GM18951 (cell line): Measurements from ENCODE around the gene OR6N2.

Source experiments
- POLR2A ChIP-seq: IDR thresholded peaks from 4 replicates; pipeline ENCODE4 v1.6.1; 2011; ENCODE audit warnings: mild to moderate bottlenecking; ENCODE audit not compliant: insufficient read length, insufficient read depth; ENCODE audit errors: extremely low read depth
- in situ Hi-C: fragments of 300-500 bp; cut with MboI; formaldehyde crosslinking; loops from one replicate; pipeline ENCODE4 v1.12.0; 2022; ENCODE audit warnings: low sequenced_read_pairs, mixed read lengths, inconsistent platforms; ENCODE audit not compliant: unreplicated experiment

Gene OR6N2

DNA sequence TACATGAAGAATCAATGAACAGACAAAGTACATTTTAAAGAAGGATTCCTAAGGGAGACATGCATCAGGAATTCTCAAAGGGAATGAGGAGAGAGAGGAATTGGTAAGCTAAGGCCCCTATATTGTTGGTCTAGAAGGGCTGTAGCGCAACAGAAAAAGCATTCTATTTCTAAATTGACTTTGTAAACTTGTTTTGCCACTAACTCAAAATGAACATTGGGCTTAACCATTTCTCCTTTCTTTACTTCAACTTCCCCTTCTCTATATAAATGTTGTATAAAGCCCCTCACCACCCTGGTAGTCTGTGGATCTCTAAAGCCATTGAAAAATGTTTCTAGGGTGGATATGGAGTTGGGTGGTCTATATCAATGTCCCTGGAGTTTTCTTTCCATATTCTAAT is 20.4 kb upstream of the OR6N2 start:
- no peak for TF ChIP-seq POLR2A
- in situ Hi-C loops: no loop called here

DNA sequence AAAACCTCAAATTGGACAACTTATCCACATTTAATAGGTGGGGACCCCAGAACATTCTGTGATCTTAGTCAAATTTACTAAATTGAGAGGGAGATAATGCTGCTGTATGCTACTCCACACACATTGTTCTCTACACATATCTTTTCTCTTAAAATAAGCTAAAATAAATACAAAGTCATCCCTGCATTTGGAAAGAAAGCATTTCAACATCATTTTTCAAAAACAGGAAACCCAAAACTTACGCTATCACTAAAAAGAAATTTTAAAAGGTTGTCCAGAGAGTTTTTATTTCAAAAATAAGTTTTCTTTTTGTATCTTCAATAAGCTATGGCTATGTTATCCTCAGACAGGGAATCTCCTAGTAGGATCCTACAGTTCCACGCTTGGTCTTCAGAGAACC is 19.5 kb upstream of the OR6N2 start:
- in situ Hi-C loops: no loop called here

GRCh38 chr1:158799689-158800088 is 18.7 kb upstream of the OR6N2 start:
- in situ Hi-C loops: no loop called here
- no peak for TF ChIP-seq POLR2A

More for the DNA sequence above, 19.5 kb upstream of the OR6N2 start:
- TF ChIP-seq POLR2A: no peak

DNA sequence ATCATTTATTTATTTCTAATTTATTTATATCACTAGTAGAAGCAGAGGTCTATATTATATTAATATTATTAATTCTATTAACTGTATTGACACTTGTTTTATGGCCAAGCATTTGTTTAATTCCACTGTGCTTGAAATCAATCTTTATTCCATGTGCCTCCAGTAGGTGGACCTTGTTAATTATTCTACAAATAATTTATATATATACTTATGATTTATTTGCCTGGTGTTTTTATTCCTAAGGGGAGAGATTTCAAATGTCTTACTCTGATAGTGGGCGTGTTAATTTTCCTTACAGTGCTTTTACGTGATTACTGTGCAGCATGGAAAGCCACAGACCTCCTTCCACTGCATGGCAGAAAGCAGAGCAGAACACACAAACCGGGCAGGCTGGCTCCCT is 17.5 kb upstream of the OR6N2 start:
- TF ChIP-seq POLR2A: no peak
- in situ Hi-C loops: no loop called here

DNA sequence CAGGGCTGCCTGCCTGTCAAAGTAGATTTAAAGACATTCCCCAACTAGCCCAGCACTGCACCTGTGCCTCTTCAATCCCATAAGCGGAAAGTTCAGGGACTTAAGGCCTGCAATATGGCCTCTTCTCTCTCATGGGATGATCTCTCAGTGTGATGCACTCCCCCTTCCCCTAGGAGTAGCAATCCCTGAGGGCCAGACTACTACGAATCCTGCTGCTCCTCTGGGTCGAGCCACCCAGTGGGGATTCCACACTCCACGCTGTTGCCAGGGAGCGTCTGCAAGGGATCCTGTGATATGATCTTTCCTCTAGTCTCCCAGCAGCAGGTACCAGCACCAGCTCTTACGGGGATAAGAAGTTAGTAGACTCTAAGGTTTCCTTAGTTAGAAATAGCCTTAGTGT is 13.2 kb upstream of the OR6N2 start:
- in situ Hi-C loops: no loop called here
- TF ChIP-seq POLR2A: no peak

DNA sequence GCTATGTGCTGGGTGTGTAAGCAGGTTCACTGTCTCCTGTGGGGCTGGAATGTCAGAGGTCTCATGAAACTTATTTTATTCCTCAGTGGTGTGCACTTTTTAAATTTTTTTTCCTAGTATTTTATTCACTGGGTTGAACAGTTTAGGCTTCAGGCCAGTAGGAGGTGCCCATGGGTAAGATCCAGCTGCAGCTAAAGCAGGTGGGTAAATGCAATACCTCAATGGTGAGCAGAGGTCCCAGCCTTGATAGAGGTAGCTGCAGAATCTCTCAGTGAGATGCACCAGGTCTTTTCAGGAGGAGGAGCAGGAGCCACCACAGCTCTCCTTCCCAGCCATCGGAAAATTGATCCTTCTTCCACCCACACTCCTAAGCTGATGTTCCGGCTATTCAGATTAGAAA is 12.6 kb upstream of the OR6N2 start:
- in situ Hi-C loops: no loop called here
- no peak for TF ChIP-seq POLR2A

DNA sequence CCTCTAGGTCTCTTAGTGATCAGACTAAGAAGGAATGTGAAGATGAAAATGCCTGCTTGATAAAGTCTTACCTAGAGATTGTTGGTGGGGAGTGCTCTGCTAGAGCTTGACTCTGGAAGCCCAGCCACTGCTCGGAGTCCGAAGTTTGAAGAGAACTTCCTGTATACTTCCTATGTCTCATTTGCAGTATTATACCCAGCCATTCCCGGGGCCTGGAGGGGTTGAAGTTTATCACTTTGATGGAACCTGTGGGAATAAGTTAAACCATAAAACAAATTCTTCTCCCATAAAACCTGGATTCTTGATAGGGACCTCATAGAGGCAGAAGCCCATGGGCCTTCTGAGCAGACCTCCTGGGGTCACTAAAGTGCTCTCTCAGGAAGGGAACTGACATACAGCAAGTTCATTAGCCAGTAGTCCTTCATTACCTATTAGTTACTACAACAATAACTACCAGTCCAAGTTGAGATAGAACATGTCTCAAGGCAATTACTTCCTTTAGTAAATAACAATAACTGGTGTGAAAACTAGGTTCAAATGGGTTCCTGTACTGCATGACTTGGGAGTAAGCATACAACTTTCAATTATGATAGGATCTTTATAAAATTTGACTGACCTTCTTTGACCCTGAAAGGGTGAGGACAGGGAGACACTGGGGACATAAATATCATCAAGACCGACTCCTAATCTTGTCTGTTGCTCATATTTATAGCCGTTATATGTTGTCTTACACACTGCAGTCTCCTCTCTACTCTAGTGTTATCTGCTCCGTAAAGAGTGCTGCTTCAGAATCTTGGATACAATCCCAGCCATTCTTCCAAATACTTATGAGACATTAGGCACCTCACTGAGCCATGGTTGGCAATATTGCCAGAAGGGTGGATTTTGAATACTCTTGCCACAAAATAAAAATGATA is 8.8 kb downstream of the OR6N2 start, which contains the start of gene OR6N1:
TSS of gene OR6N1 (minus strand) at position 246 of the 917 bp plus-strand sequence. CDS start 5,513 bp downstream, outside the sequence.
- in situ Hi-C loops: no loop called here

GRCh38 chr1:158754420-158754819 is 26.6 kb downstream of the OR6N2 start, which contains the start of gene OR6K6:
TSS of gene OR6K6 (plus strand) at chr1:158754720. CDS start at chr1:158754888, 168 bp downstream.
- TF ChIP-seq POLR2A: no peak
- in situ Hi-C loops: no loop called here

More for the DNA sequence above, 8.8 kb downstream of the OR6N2 start, which contains the start of gene OR6N1:
- TF ChIP-seq POLR2A: no peak

DNA sequence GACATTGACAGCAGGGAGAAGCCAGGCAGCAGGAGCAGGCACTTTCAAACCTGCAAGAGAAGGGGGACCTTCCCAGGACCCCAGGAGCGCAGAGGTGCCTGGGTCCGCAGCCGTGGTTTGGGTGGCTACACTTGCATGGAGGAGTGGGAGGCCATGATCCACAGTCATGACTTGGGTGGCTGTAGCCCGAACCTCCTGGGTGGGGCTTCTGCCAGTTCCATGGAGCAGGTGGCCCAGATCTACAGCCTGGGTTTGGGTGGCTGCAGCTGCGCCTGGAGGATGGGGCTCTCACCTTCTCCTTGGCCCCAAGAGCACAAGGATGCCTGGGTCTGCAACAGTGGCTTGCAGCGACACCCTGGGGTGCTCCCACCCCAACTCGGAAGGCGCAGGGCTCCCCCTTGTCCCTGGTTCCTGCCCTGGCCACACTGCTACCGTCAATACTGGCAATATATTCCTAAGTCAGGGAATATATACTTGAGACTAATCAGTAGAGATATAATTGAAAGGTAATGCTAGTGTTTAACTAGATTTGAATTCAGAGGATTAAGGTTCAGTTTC is 28.8 kb downstream of the OR6N2 start:
- TF ChIP-seq POLR2A: no peak
- in situ Hi-C loops: no loop called here

- TF ChIP-seq POLR2A: no peak
- in situ Hi-C loops: no loop called here
These were observed 45.2 kb downstream of the OR6N2 start for GRCh38 chr1:158735848-158736247.

- in situ Hi-C loops: no loop called here
- TF ChIP-seq POLR2A: no peak
These were observed 48.5 kb downstream of the OR6N2 start for GRCh38 chr1:158732524-158732923.

DNA sequence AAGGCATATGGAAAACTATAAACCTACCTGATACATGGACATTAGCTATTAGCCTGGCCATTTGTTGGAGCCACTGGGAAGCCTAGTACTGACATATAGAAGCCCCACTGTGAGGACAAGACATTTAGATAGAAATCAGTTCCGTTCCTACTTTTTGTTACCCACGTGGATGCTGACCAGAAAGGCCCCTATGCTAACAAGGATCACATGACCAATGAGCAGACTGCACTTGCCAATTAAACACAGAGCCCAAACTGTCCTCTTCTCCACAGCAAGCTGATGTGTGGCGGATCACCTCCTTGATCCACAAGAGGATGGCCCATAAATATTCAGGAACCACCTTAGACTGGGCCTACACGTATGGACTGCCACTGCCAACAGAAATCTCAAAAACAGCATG is 49.3 kb downstream of the OR6N2 start:
- TF ChIP-seq POLR2A: no peak
- in situ Hi-C loops: no loop called here

- in situ Hi-C loops: no loop called here
- TF ChIP-seq POLR2A: no peak
These were observed 50.6 kb downstream of the OR6N2 start for GRCh38 chr1:158730453-158730852.
